Activated T-cell treated with anti-CD3 and anti-CD28 coated beads, Interleukin-2, amount 50 U/mL, for 72 hours (primary cell): ENCODE data around the gene BTBD8. TPM values are rescaled to one million over a fixed set of nuclear protein-coding genes. Genes with fewer than 3 reads are reported as not detected.
"Not testable (repeated sequence)": the region's sequence is repeated elsewhere in the genome, so short reads cannot be mapped to it uniquely, and the experiment has no call there.

Experiments used
- ATAC-seq, 2 donors: fragments of 150-1000 bp; cut with Tn5 transposase; replicated peaks in 1 of 2; 2 replicates each; pipeline ENCODE4 v1.10.0; 2021; ENCODE audit warnings: moderate library complexity in 2 of 2, mild to moderate bottlenecking in 1 of 2
- DNase-seq, 2 donors: peaks; one replicate each; pipeline ENCODE4 v3.0.0; 2021 to 2022; ENCODE audit warnings: mixed read lengths in 1 of 2
- H3K27ac Mint-ChIP-seq: one replicate; pipeline ENCODE4 v1.8.0; 2022; ENCODE audit warnings: mild to moderate bottlenecking, moderate library complexity, mixed read lengths
- H3K27me3 Mint-ChIP-seq: one replicate; pipeline ENCODE4 v1.8.0; 2022; ENCODE audit warnings: low read depth, mixed read lengths
- H3K36me3 Mint-ChIP-seq, 2 donors: one replicate each; pipeline ENCODE4 v1.8.0; 2022; ENCODE audit warnings: mixed read lengths in 2 of 2, mild to moderate bottlenecking in 1 of 2; ENCODE audit not compliant: insufficient read depth in 2 of 2
- H3K4me1 Mint-ChIP-seq: one replicate; pipeline ENCODE4 v1.8.0; 2022; ENCODE audit warnings: low read depth, mixed read lengths
- H3K4me3 Mint-ChIP-seq, 2 donors: one replicate each; pipeline ENCODE4 v1.8.0; 2022; ENCODE audit warnings: mild to moderate bottlenecking in 2 of 2, mixed read lengths in 2 of 2, moderate library complexity in 2 of 2
- H3K9me3 Mint-ChIP-seq, 2 donors: one replicate each; pipeline ENCODE4 v1.8.0; 2022; ENCODE audit warnings: mixed read lengths in 2 of 2
- total RNA-seq, 2 donors: library from RNA; stranded (reverse); gene quantifications; one replicate each; pipeline ENCODE4 v1.2.3, GENCODE V29; 2022

Gene BTBD8
- total RNA-seq, 2 donors from 2014 or later: 3.1 to 3.3 TPM

DNA sequence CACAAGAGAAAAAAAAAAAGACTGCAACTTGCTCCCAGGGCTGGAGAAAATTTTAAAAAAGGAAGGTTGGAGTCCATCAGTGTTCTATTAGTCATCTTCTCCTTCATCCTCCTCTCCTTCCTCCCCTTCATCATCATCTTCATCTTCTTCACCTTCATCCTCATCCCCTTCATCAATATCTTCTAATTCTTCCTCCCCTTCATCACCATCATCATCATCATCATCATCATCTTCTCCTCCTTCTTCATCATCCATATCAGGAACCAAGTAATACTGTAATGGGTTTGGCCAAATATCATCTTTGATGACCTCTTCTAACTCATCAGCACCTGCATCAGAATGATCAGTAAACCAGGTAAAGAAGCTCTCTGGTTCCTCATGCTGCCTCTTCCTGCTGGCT lies 5.7 kb upstream of the BTBD8 start:
- not testable (repeated sequence) for ATAC-seq, H3K4me3 Mint-ChIP-seq, DNase-seq, H3K36me3 Mint-ChIP-seq, H3K4me1 Mint-ChIP-seq, H3K27ac Mint-ChIP-seq, H3K27me3 Mint-ChIP-seq, H3K9me3 Mint-ChIP-seq

DNA sequence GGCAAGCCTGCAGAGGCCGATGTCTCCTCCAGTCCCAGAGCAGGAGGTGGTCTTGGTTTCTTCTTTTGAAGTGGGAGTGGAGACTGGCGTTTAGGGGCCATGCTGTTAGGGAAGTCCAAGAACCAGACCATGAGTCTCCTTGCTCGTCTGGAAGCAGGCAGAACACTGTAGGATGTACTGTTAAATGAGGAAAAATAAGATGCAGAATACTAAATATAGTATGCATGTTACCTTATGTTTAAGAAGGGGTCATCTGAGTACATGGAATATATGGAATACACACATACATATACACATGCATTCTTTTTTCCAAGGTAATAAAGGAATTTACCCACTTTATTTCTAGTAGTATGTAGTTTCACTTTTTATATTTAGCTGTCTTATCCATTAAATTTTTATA lies 4.8 kb upstream of the BTBD8 start, which contains the start of gene SETSIP:
Gene SETSIP (minus strand): TSS at position 101 of the 400 bp plus-strand sequence. CDS start 0 bp downstream, at position 101.
- ATAC-seq: no peak
- peaks cover 6% of the 10 kb centered on the region for H3K4me1 Mint-ChIP-seq
- H3K9me3 Mint-ChIP-seq: no peaks in the 10 kb centered on the region

DNA sequence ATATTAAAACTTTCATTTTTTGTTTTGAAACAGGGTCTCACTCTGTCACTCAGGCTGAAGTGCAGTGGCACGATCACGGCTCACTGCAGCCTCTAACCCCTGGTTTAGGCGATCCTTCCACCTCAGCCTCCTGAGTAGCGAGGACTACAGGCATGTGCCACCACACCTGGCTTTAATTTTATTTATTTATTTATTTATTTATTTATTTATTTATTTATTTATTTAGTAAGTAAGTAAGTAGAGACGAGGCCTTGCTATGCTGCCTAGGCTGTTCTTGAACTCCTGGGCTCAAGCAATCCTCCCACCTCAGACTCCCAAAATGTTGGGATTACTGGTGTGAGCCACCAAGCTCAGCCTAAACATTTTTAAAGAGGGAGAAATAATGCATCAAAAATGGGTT lies 3.8 kb upstream of the BTBD8 start:
- no peak overlapping the region for H3K27ac Mint-ChIP-seq
- no peak for DNase-seq
- ATAC-seq: no peak
- peaks cover 6% of the 10 kb centered on the region for H3K4me1 Mint-ChIP-seq
- H3K27me3 Mint-ChIP-seq: no peaks in the 10 kb centered on the region
- no peak overlapping the region for H3K4me3 Mint-ChIP-seq
- no peaks in the 10 kb centered on the region for H3K9me3 Mint-ChIP-seq
- no peaks in the 10 kb centered on the region for H3K36me3 Mint-ChIP-seq

More for the DNA sequence above, 4.8 kb upstream of the BTBD8 start, which contains the start of gene SETSIP:
- Mint-ChIP-seq H3K4me3 (no peak within 1 kb of the TSS), H3K36me3 (no peaks in the 10 kb centered on the region), H3K27me3 (no peaks in the 10 kb centered on the region), H3K27ac (no peak within 1 kb of the TSS)
- no peak for DNase-seq

DNA sequence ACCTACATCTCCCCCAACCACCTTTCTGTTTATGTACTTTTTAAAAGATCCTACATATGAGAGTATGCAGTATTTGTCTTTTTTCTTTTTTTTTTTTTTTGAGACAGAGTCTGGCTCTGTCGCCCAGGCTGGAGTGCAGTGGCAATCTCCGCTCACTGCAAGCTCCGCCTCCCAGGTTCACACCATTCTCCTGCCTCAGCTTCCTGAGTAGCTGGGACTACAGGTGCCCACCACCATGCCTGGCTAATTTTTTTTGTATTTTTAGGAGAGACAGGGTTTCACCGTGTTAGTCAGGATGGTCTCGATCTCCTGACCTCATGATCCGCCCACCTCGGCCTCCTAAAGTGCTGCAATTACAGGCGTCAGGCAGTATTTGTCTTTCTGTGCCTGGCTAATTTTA lies 2.1 kb upstream of the BTBD8 start:
- DNase-seq, H3K27ac Mint-ChIP-seq, ATAC-seq, H3K9me3 Mint-ChIP-seq, H3K36me3 Mint-ChIP-seq, H3K4me3 Mint-ChIP-seq, H3K27me3 Mint-ChIP-seq: not testable (repeated sequence)
- peaks cover 18% of the 10 kb centered on the region for H3K4me1 Mint-ChIP-seq

DNA sequence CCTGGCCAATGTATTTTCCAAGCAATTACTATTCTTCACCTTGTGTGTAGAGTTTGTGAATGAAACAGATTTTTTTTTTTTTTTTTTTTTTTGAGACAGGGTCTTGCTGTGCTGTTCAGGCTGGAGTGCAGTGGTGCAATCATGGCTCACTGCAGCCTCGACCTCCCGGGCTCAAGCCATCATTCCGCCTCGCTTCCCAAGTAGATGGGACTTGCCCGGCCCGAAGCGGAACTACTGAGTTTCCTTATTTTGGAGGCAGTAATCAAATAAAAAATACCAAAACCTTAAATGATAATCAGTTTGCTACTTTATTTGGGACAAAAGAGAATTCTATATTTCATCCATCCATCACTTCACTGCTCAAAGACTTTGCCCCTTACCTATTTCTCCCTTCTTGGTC lies 704 bp upstream of the BTBD8 start:
- Mint-ChIP-seq H3K9me3 (no peaks in the 10 kb centered on the region), H3K4me1 (peaks cover 18% of the 10 kb centered on the region), H3K4me3 (peak overlapping the region; percentile 93 to 95), H3K27me3 (no peaks in the 10 kb centered on the region), H3K27ac (no peak overlapping the region), H3K36me3 (peaks cover 0 to 2% of the 10 kb centered on the region in 2 donors)
- DNase-seq (no peak), ATAC-seq (no peak)

DNA sequence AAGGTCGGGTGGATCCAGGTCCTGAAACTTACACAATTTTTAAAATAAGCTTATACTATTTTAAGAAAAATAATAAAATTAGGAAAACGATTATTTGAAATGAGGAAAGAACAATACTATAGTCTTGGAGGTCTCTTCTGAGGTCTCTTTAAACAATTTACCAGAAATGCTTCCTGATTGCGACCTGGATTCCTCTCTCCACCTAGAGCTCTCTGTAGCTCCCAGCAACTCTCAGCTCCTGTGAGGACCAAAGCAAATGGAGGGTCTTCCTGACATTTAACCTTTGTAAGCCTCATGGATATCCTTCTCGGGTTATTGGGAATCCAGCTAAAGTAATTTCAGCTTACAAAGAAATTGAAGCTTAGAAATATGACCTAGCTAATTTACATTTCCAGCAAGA lies 886 bp downstream of the BTBD8 start:
- peak overlapping the region; percentile 93 to 95 for H3K4me3 Mint-ChIP-seq

DNA sequence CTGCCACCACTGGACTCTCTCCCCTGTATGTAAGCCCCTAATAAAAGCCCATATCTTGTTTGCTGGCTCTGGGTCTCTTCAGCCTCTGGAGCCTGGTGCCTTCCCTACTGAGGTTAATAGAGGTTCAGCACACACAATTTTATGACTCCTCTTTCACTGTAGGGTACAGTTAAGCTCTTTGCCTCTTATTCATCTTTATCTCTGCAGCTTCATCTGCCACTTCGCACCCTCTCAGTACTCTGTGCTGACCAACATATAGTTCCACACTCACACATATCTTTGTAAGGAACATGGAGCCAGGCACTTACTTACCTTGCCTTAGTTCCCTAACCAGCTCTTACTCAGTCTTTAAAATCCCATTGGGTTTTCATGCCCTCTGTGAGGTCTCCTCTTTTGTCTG lies 4.5 kb downstream of the BTBD8 start:
- no peak for ATAC-seq

More for the DNA sequence above, 886 bp downstream of the BTBD8 start:
- ATAC-seq (no peak), DNase-seq (no peak)
- H3K9me3 Mint-ChIP-seq: peaks cover 0 to 4% of the 10 kb centered on the region in 2 donors
- no peak overlapping the region for H3K27ac Mint-ChIP-seq
- no peaks in the 10 kb centered on the region for H3K27me3 Mint-ChIP-seq
- H3K4me1 Mint-ChIP-seq: peaks cover 18% of the 10 kb centered on the region
- H3K36me3 Mint-ChIP-seq: peaks cover 3 to 8% of the 10 kb centered on the region in 2 donors

DNA sequence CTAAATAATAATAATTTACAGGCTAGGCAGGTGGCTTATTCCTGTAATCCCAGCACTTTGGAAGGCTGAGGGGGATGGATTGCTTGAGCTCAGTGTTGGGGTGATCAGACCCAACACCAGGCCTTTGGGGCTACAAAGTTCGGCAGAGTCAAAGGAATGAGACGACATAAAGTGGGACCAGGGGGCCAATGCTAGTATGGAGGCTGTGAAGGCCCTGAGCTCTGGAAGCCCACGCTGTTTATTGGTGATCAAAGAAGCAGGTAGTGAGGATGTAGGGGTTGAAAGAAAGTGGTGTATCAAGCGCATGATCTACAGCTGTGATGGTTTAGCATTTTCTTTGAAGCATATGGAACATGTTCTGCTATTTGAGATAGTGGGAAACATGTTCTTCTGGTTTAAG lies 5.6 kb downstream of the BTBD8 start:
- no peaks in the 10 kb centered on the region for H3K27me3 Mint-ChIP-seq
- ATAC-seq (no peak), DNase-seq (no peak)
- H3K4me3 Mint-ChIP-seq: no peak overlapping the region
- H3K4me1 Mint-ChIP-seq: peaks cover 12% of the 10 kb centered on the region
- H3K27ac Mint-ChIP-seq: no peak overlapping the region
- H3K9me3 Mint-ChIP-seq: peaks cover 0 to 7% of the 10 kb centered on the region in 2 donors
- H3K36me3 Mint-ChIP-seq: peaks cover 3 to 11% of the 10 kb centered on the region in 2 donors

More for the DNA sequence above, 4.5 kb downstream of the BTBD8 start:
- no peak overlapping the region for H3K4me3 Mint-ChIP-seq
- peaks cover 17% of the 10 kb centered on the region for H3K4me1 Mint-ChIP-seq
- no peak overlapping the region for H3K27ac Mint-ChIP-seq
- no peak for DNase-seq
- peaks cover 0 to 7% of the 10 kb centered on the region in 2 donors for H3K9me3 Mint-ChIP-seq
- H3K27me3 Mint-ChIP-seq: no peaks in the 10 kb centered on the region
- H3K36me3 Mint-ChIP-seq: peaks cover 3 to 11% of the 10 kb centered on the region in 2 donors

DNA sequence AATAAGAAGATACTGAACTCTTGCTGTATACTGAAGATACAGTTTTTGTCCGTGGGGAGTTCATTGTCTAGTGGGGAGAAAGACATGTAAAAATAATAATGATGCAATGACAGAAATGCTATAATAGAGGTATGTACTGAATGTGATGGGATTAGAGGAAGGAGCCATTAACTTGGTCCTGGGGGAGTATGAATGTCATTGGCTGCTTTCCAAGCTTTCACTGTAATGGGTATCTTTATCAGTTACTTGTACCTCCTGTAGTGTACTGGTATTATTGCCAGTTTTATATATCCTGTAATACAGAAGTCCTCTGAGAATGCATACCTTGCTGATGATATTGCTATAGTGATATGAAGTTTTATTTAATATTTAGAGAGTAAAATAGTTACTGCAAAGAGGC lies 7.4 kb downstream of the BTBD8 start:
- ATAC-seq: no peak
- H3K9me3 Mint-ChIP-seq: peaks cover 0 to 7% of the 10 kb centered on the region in 2 donors
- DNase-seq: no peak
- H3K4me1 Mint-ChIP-seq: peaks cover under 1% of the 10 kb centered on the region
- H3K4me3 Mint-ChIP-seq: no peak overlapping the region
- H3K27ac Mint-ChIP-seq: no peak overlapping the region
- peaks cover 3 to 11% of the 10 kb centered on the region in 2 donors for H3K36me3 Mint-ChIP-seq
- H3K27me3 Mint-ChIP-seq: no peaks in the 10 kb centered on the region

DNA sequence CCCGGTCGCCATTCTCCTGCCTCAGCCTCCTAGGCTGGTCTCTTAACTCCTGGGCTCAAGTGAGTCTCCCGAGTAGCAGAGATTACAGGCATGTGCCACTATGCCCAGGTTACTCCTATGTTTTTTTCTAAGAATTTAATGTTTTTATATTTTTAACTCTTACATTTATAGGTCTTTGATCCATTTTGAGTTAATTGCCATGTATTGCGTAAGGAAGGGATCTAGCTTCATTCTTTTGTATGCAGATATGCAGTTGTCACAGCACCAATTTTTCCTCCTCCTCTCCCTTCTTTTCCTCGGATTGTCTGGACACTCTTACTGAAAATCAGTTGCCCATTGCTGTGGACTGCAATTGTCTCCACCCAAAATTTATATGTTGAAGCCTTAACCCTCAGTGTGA lies 11.5 kb downstream of the BTBD8 start:
- no peak for DNase-seq
- no peak for ATAC-seq
- Mint-ChIP-seq H3K9me3 (no peaks in the 10 kb centered on the region), H3K27me3 (no peaks in the 10 kb centered on the region), H3K36me3 (peaks cover 0 to 1% of the 10 kb centered on the region in 2 donors), H3K4me1 (peaks cover 5% of the 10 kb centered on the region), H3K4me3 (no peak overlapping the region), H3K27ac (no peak overlapping the region)

DNA sequence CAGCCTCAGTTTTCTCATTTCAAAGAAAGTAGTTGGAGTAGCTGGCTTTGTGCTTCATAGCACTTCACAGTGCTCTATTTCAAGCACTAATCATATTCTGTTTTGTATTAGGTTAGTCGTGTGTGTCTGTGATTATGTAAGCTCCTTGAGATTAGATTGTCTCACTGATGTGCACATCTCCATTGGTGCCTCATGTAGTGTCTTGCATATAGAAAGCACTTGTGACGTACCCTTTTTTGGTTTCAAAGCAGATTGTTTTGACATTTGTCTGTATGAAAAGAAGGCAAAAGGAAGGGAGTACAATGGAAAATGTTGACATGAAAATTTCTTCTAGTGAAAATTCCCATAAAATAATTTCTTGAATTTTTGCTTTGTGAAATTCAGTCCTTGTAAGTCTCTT lies 13.9 kb downstream of the BTBD8 start:
- ATAC-seq (no peak), DNase-seq (no peak)
- Mint-ChIP-seq H3K27ac (no peak overlapping the region), H3K27me3 (no peaks in the 10 kb centered on the region), H3K9me3 (no peaks in the 10 kb centered on the region), H3K36me3 (peaks cover 0 to 3% of the 10 kb centered on the region in 2 donors), H3K4me3 (no peak overlapping the region), H3K4me1 (peaks cover 5% of the 10 kb centered on the region)

DNA sequence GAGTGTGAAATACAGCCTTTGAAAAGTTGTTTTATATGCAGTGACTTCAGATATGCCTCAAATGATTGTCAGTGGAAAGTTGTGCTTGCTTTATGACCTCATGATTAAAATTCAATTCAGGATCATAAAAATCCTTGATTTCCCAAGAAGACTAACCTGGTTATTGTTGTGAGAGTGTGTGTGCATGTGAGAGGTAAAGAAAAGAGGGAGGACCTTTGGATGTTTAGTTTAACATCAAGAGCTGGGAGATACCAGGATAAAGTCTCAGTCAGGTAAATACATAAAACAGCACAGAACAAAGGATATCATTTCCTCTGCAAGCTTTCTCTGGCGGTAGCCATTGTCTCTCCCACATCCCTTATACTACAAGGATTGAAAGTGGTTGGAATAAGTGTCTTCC lies 14.4 kb downstream of the BTBD8 start:
- H3K4me1 Mint-ChIP-seq: peaks cover 5% of the 10 kb centered on the region
- H3K27me3 Mint-ChIP-seq: no peaks in the 10 kb centered on the region
- ATAC-seq (no peak), DNase-seq (no peak)
- no peak overlapping the region for H3K27ac Mint-ChIP-seq
- no peaks in the 10 kb centered on the region for H3K9me3 Mint-ChIP-seq
- H3K4me3 Mint-ChIP-seq: no peak overlapping the region
- H3K36me3 Mint-ChIP-seq: peaks cover 0 to 3% of the 10 kb centered on the region in 2 donors

DNA sequence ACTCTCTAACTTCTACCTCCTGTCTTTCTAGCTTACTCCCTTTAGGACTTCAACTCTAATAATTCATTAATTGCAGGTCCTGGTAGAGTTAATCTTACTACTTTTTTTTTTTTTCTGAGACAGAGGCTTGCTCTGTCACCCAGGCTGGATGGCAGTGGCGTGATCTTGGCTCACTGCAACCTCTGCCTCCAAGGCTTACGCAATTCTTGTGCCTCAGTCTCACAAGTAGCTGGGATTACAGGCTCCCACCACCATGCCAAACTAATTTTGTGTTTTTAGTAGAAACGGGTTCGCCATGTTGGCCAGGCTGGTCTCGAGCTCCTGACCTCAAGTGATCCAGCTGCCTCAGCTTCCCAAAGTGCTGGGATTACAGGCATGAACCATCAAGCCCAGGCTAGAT lies 15.7 kb downstream of the BTBD8 start:
- no peaks in the 10 kb centered on the region for H3K27me3 Mint-ChIP-seq
- no peak overlapping the region for H3K27ac Mint-ChIP-seq
- DNase-seq: no peak
- H3K36me3 Mint-ChIP-seq: peaks cover 0 to 3% of the 10 kb centered on the region in 2 donors
- peaks cover 5% of the 10 kb centered on the region for H3K4me1 Mint-ChIP-seq
- no peak for ATAC-seq
- H3K4me3 Mint-ChIP-seq: no peak overlapping the region
- H3K9me3 Mint-ChIP-seq: no peaks in the 10 kb centered on the region

DNA sequence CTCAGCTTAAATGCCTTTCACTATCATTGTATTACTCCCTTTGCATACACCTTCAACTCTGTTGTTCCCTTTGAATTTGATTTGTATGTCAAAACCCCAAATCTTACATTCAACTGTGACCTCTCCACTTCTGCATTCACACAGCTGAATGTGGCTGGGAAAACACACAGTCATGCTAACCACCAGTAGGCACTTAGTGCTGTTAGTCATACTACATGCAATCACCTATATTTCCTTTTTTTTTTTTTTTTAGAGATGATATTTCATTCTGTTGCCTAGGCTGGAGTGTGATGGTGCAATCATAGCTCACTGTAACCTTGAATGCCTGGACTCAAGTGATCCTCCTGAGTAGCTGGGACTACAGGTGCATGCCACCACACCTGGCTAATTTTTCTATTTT lies 16.2 kb downstream of the BTBD8 start:
- no peaks in the 10 kb centered on the region for H3K9me3 Mint-ChIP-seq
- peaks cover 5% of the 10 kb centered on the region for H3K4me1 Mint-ChIP-seq
- peak; percentile 90 to 98 for ATAC-seq
- peak; percentile 19 to 25 for DNase-seq
- H3K27ac Mint-ChIP-seq: peak overlapping the region; percentile 28
- H3K27me3 Mint-ChIP-seq: no peaks in the 10 kb centered on the region
- peaks cover 0 to 3% of the 10 kb centered on the region in 2 donors for H3K36me3 Mint-ChIP-seq
- no peak overlapping the region for H3K4me3 Mint-ChIP-seq
